ENCODE results near the gene ANO1. TPM values are rescaled to one million over a fixed set of nuclear protein-coding genes. Genes with fewer than 3 reads are reported as not detected.

The ANO1 gene
- total and polyA plus RNA-seq, 11 donors: 4.2 to 17.8 (median 9.4) TPM

GRCh38 chr11:70201882-70202861 is 124.1 kb downstream of the ANO1 start:
- DNase-seq (no peak), ATAC-seq (no peak)
- WGBS, 4 donors: 64 to 73% (median 69%) methylated on average over 29 of the region's 29 CpGs
- Histone ChIP-seq H3K4me3 (peak overlapping the region; percentile 67 to 100 (median 85)), H3K4me1 (peaks cover 10 to 37% (median 17%) of the 10 kb centered on the region in 12 donors), H3K27me3 (no peaks in the 10 kb centered on the region), H3K36me3 (peaks cover 0 to 24% (median 13%) of the 10 kb centered on the region in 9 donors), H3K9me3 (no peaks in the 10 kb centered on the region), H3K27ac (peak overlapping the region in 10 of 12 donors; percentile 73 to 98 (median 93))
- TF ChIP-seq POLR2A (IDR thresholded peaks at IDR 0.05): no peak
- TF ChIP-seq, protein P1, sequence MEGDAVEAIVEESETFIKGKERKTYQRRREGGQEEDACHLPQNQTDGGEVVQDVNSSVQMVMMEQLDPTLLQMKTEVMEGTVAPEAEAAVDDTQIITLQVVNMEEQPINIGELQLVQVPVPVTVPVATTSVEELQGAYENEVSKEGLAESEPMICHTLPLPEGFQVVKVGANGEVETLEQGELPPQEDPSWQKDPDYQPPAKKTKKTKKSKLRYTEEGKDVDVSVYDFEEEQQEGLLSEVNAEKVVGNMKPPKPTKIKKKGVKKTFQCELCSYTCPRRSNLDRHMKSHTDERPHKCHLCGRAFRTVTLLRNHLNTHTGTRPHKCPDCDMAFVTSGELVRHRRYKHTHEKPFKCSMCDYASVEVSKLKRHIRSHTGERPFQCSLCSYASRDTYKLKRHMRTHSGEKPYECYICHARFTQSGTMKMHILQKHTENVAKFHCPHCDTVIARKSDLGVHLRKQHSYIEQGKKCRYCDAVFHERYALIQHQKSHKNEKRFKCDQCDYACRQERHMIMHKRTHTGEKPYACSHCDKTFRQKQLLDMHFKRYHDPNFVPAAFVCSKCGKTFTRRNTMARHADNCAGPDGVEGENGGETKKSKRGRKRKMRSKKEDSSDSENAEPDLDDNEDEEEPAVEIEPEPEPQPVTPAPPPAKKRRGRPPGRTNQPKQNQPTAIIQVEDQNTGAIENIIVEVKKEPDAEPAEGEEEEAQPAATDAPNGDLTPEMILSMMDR (IDR thresholded peaks at IDR 0.05): no peak
- intact Hi-C loops (cut with DNase I): loop anchor here in 3 of 10 donors (2.0 to 5.0 kb wide), 2 partner anchors 69 to 70 kb away; partner anchors contain the start of gene PPFIA1 (in 3 of the 3)

DNA sequence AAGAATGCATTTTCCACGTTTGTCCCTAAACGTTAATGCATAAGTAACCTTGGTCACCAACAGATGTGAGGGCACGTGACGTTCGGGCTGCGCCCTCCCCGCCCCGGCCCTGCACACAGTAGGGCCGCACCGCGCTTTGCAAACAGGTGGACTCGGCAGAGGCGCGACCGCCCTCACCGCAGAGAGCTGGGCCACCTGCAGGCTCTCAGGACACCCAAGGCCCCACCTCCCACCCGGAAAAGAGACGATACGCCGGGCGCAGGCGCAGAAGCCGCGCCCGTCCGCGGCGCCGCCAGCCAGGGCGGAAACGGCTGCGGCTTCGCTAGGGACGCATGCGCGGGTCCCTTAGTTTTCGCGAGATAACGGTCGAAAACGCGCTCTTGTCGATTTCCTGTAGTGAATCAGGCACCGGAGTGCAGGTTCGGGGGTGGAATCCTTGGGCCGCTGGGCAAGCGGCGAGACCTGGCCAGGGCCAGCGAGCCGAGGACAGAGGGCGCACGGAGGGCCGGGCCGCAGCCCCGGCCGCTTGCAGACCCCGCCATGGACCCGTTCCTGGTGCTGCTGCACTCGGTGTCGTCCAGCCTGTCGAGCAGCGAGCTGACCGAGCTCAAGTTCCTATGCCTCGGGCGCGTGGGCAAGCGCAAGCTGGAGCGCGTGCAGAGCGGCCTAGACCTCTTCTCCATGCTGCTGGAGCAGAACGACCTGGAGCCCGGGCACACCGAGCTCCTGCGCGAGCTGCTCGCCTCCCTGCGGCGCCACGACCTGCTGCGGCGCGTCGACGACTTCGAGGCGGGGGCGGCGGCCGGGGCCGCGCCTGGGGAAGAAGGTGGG is 125.0 kb downstream of the ANO1 start, which contains the start of gene FADD:
TSS of gene FADD (plus strand) at position 377 of the 831 bp plus-strand sequence. CDS start at position 541, 164 bp downstream.
- Histone ChIP-seq H3K36me3 (peaks cover 0 to 34% (median 21%) of the 10 kb centered on the region in 9 donors), H3K4me1 (peaks cover 10 to 43% (median 21%) of the 10 kb centered on the region in 12 donors), H3K27me3 (no peaks in the 10 kb centered on the region), H3K27ac (peak within 1 kb of the TSS; percentile 51 to 98 (median 92)), H3K9me3 (no peaks in the 10 kb centered on the region), H3K4me3 (peak within 1 kb of the TSS; percentile 67 to 100 (median 85))
- ATAC-seq (peak; percentile 59 to 89 (median 84)), DNase-seq (peak; percentile 89 to 94 (median 91))
- intact Hi-C loops (cut with DNase I): loop anchor here in 3 of 10 donors (2.0 to 5.0 kb wide), 2 partner anchors 68 to 69 kb away; partner anchors contain the start of gene PPFIA1 (in 3 of the 3)
- 0% methylated on average over 2 to 91 of the region's 91 CpGs for WGBS, 4 donors
- TF ChIP-seq POLR2A (IDR thresholded peaks at IDR 0.05): peak in 1 of 2 donors; percentile 69
- TF ChIP-seq, protein P1 (IDR thresholded peaks at IDR 0.05): peak in 1 of 12 donors; percentile 8

DNA sequence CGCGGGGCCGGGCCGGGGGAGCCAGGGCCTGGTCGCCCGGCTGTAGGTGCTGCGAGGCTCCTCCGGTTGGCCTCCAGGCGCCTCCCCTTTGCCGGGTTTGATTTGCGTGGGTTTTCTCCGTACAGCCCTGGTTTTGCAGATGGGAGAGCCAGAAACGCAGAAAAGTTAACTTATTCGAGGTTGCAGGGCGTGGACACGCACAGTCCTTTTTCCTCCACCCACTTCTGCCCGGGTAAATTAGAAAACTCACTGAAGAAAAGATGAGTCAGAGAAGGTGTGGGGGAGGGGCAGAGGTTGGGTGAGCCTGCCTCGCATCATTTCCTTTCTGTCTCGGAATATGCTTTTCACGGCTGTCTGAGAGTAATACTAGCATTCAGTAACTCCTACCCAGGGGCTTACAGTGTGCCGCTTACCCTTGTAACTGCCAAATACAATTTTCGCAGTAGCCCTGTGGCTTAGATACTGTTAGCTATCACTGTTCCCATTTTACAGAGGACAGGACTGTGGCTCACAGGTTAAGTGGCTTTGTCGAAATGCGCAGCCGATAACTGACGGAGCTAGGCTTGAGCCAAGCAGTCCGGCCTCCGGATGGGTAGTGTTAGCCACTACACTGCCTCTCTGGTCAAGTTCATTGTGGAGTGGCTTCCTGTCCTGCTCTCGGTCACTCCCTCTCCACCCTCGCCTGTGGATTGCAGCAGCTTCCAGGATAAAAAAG is 125.8 kb downstream of the ANO1 start:
- peak; percentile 38 to 75 (median 63) for ATAC-seq
- Histone ChIP-seq H3K36me3 (peaks cover 0 to 42% (median 28%) of the 10 kb centered on the region in 9 donors), H3K4me3 (peak overlapping the region; percentile 67 to 100 (median 85)), H3K9me3 (no peaks in the 10 kb centered on the region), H3K4me1 (peaks cover 10 to 43% (median 21%) of the 10 kb centered on the region in 12 donors), H3K27ac (peak overlapping the region; percentile 51 to 98 (median 92)), H3K27me3 (no peaks in the 10 kb centered on the region)
- peak in 3 of 5 donors; percentile 67 to 73 (median 67) for DNase-seq
- TF ChIP-seq, protein P1 (IDR thresholded peaks at IDR 0.05): no peak
- TF ChIP-seq POLR2A (IDR thresholded peaks at IDR 0.05): no peak
- 4 to 6% (median 4%) methylated on average over 25 to 30 of the region's 30 CpGs for WGBS, 4 donors
- intact Hi-C loops (cut with DNase I): loop anchor here in 3 of 10 donors (2.0 to 5.0 kb wide), 2 partner anchors 67 to 68 kb away; partner anchors contain the start of gene PPFIA1 (in 3 of the 3)
